ENCODE measurements around the gene ARHGAP29. TPM values are rescaled to one million over a fixed set of nuclear protein-coding genes. Genes with fewer than 3 reads are reported as not detected.

Gene ARHGAP29
- total RNA-seq, 4 donors from 2014 or later = 56.2 to 115 (median 77.7) TPM

DNA sequence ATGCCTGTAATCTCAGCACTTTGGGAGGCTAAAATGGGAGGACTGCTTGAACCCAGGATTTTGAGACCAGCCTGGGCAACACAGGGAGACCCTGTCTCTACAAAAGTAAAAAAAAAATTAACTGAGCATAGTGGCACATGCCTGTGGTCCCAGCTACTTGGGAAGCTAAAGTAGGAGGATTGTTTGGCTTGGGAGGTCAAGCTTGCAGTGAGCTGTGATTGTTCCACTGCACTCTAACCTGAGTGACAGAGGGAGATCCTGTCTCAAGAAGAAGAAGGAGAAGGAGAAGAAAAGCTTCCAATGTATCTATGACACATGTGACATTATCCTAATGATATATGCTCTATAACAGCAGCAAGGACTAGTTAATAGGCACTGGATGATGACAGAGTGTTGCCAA is 20.1 kb upstream of the ARHGAP29 start:
- intact Hi-C loops (cut with DNase I) = no loop called here
- Histone ChIP-seq H3K36me3 (no peaks in the 10 kb centered on the region), H3K9me3 (no peaks in the 10 kb centered on the region), H3K27me3 (no peaks in the 10 kb centered on the region), H3K27ac (peak overlapping the region; percentile 56 to 86 (median 69)), H3K4me3 (replicated peaks in 1 of 3) (no peak overlapping the region), H3K4me1 (peaks cover 19 to 27% of the 10 kb centered on the region in 2 donors)
- TF ChIP-seq, protein P1, sequence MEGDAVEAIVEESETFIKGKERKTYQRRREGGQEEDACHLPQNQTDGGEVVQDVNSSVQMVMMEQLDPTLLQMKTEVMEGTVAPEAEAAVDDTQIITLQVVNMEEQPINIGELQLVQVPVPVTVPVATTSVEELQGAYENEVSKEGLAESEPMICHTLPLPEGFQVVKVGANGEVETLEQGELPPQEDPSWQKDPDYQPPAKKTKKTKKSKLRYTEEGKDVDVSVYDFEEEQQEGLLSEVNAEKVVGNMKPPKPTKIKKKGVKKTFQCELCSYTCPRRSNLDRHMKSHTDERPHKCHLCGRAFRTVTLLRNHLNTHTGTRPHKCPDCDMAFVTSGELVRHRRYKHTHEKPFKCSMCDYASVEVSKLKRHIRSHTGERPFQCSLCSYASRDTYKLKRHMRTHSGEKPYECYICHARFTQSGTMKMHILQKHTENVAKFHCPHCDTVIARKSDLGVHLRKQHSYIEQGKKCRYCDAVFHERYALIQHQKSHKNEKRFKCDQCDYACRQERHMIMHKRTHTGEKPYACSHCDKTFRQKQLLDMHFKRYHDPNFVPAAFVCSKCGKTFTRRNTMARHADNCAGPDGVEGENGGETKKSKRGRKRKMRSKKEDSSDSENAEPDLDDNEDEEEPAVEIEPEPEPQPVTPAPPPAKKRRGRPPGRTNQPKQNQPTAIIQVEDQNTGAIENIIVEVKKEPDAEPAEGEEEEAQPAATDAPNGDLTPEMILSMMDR (IDR thresholded peaks at IDR 0.05) = no peak
- TF ChIP-seq POLR2A (IDR thresholded peaks at IDR 0.05) = no peak
- peak; percentile 42 to 45 for DNase-seq

DNA sequence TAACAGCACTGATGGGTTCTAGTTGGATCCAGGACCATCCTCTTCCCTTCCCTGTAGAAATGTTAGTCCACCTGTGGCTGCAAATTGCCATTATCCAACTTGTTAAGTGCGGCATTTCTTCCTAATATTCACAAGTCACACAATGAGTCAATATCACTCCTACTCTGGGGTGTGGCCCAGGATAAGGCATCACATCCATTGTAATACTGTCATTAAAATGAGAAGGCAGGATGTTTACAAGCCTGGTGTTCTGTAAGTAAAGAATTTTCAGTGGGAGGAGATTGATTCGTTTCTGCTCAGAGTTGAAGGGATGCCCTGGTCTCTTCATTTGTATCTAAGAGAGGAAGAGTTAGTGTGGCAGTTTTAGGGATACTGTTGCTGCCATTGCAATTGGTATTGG is 18.1 kb upstream of the ARHGAP29 start:
- Histone ChIP-seq H3K27ac (no peak overlapping the region), H3K27me3 (no peaks in the 10 kb centered on the region), H3K36me3 (no peaks in the 10 kb centered on the region), H3K4me1 (peaks cover 19 to 27% of the 10 kb centered on the region in 2 donors), H3K9me3 (no peaks in the 10 kb centered on the region), H3K4me3 (replicated peaks in 1 of 3) (no peak overlapping the region)
- WGBS, 2 donors = 69 to 79% methylated on average over 2 of the region's 2 CpGs
- intact Hi-C loops (cut with DNase I) = no loop called here
- no peak for TF ChIP-seq POLR2A (IDR thresholded peaks at IDR 0.05)
- TF ChIP-seq, protein P1 (IDR thresholded peaks at IDR 0.05) = no peak
- DNase-seq = no peak

DNA sequence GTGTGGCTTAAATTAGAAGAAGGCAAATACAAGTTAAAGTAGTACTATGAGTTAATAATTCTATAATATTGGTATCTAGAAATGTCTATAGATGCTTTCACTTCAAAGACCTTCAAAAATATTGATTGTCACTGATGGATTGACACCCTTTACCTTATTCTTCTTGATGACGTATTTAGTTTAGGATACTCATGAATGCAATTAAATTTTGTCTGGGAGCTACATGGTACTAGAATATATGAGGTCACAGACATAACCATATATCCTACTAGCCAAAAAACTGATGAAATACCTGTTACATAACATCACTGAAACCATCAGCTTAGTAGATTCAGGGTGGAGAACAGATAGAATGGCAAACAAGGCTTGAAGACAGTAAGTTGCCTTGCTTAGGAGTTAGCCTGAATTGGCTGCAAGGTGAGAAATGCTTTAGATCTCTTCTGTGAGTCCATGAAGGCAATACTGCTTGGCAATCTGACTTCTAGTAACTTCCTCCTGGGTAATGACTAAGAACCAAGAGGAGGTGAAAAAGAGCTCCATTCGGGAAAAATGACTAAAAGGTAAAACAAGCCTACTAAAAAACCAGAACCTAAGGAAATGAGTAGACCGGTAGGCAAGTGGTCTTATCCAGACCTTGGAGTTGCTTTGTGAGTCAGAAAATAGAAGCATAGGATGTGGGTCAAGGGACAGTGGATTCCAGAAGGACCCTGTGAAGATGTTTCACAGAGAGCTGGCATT is 16.9 kb upstream of the ARHGAP29 start:
- Histone ChIP-seq H3K36me3 (no peaks in the 10 kb centered on the region), H3K4me1 (peaks cover 19 to 24% of the 10 kb centered on the region in 2 donors), H3K9me3 (no peaks in the 10 kb centered on the region), H3K4me3 (replicated peaks in 1 of 3) (no peak overlapping the region), H3K27me3 (no peaks in the 10 kb centered on the region), H3K27ac (no peak overlapping the region)
- DNase-seq = no peak
- intact Hi-C loops (cut with DNase I) = no loop called here
- 73 to 77% methylated on average over 3 of the region's 3 CpGs for WGBS, 2 donors
- TF ChIP-seq POLR2A (IDR thresholded peaks at IDR 0.05) = no peak
- TF ChIP-seq, protein P1 (IDR thresholded peaks at IDR 0.05) = no peak

DNA sequence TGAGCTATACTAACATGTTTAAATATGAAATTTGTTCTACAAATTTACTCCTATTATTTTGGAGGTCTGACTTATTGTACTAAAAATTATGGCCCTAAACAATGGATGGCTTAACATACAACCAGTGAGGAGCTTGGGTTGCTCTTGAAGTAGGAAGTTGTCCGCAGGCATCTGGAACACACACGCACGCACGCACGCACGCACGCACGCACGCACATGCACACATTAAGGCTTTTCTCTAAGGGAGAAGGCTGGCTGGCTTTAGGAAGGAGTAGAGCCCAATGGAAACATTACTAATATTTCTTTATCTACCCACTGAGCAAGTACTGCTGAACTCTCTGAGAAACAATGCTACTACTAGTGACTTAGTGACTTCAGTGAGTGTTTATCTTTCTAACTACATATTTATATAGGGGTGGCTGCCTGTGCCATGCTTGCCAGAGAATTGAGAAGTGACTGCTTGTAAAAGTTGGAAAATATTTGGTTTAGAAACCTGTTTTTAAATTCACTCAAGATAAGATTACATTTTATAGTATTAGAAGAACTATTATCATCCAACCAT is 16.2 kb upstream of the ARHGAP29 start:
- H3K4me1 ChIP-seq = peaks cover 14 to 18% of the 10 kb centered on the region in 2 donors
- no peak for TF ChIP-seq POLR2A (IDR thresholded peaks at IDR 0.05)
- H3K4me3 ChIP-seq (replicated peaks in 1 of 3) = no peak overlapping the region
- no peak overlapping the region for H3K27ac ChIP-seq
- no peak for DNase-seq
- H3K9me3 ChIP-seq = no peaks in the 10 kb centered on the region
- no peaks in the 10 kb centered on the region for H3K36me3 ChIP-seq
- intact Hi-C loops (cut with DNase I) = no loop called here
- no peaks in the 10 kb centered on the region for H3K27me3 ChIP-seq
- 91 to 98% methylated on average over 9 of the region's 9 CpGs for WGBS, 2 donors

DNA sequence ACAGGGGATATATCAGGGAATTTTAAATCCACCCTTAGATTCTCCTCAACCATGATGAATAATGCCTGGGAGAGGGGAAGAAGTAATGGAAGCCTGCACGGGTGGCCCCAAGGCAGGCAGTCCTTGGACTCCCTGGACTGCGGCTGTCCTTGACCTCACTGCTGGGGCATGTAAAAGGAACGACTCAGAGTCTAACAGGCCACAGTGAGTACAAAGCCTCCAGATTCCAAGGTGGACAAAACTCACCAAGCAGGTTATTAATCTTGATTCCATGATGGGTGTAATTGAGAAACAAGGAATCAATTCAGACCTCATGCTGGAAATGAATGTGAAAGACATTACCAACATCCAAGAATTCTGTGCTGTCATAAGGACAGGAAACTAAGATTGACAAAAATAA is 13.0 kb upstream of the ARHGAP29 start:
- H3K9me3 ChIP-seq = no peaks in the 10 kb centered on the region
- H3K4me3 ChIP-seq (replicated peaks in 1 of 3) = no peak overlapping the region
- H3K27me3 ChIP-seq = no peaks in the 10 kb centered on the region
- intact Hi-C loops (cut with DNase I) = no loop called here
- whole genome bisulfite sequencing, 2 donors = 58 to 65% methylated on average over 3 of the region's 3 CpGs
- no peak overlapping the region for H3K27ac ChIP-seq
- H3K4me1 ChIP-seq = peaks cover 14 to 19% of the 10 kb centered on the region in 2 donors
- TF ChIP-seq, protein P1 (IDR thresholded peaks at IDR 0.05) = no peak
- no peak for TF ChIP-seq POLR2A (IDR thresholded peaks at IDR 0.05)
- DNase-seq = peak; percentile 20 to 44
- H3K36me3 ChIP-seq = no peaks in the 10 kb centered on the region

Measured in thyroid gland (tissue), 4 donors.